Thoracic aorta (tissue), 2 donors: ENCODE data around the gene GTF3C2. TPM values are rescaled to one million over a fixed set of nuclear protein-coding genes. Genes with fewer than 3 reads are reported as not detected.
A peak's percentile ranks its signal among the peaks of the same experiment; 100 is the strongest.

Experiments used
- ATAC-seq: fragments of 150-250 bp; one replicate; pipeline ENCODE4 v1.8.0; 2017; ENCODE audit warnings: low read depth; ENCODE audit not compliant: insufficient number of reproducible peaks, low FRiP score
- DNase-seq: peaks from one replicate; pipeline ENCODE4 v3.0.0-alpha.2; 2020; ENCODE audit warnings: low spot score
- H3K27ac ChIP-seq, 2 donors: fragments of 200-600 bp; sonication (generic); 1 replicate in 1 of 2; 2 replicates in 1 of 2; pipeline ENCODE4 v1.5.1; 2016; ENCODE audit warnings: mild to moderate bottlenecking in 2 of 2, moderate library complexity in 2 of 2
- H3K27me3 ChIP-seq: fragments of 200-600 bp; sonication (generic); replicated peaks from 2 replicates; pipeline ENCODE4 v1.6.0; 2016; ENCODE audit warnings: mild to moderate bottlenecking; ENCODE audit not compliant: insufficient read depth
- H3K36me3 ChIP-seq: fragments of 200-600 bp; sonication (generic); one replicate; pipeline ENCODE4 v1.5.1; 2016
- H3K4me1 ChIP-seq, 2 donors: fragments of 200-600 bp; sonication (generic); 1 replicate in 1 of 2; 2 replicates in 1 of 2; pipeline versions ENCODE4 v1.5.1 to v1.6.0; 2016; ENCODE audit warnings: low read depth in 2 of 2, mild to moderate bottlenecking in 1 of 2; ENCODE audit not compliant: control insufficient read depth in 1 of 2
- H3K4me3 ChIP-seq: fragments of 200-600 bp; sonication (generic); 2 replicates; pipeline ENCODE4 v1.5.1; 2016; ENCODE audit warnings: mild to moderate bottlenecking
- H3K9me3 ChIP-seq: fragments of 200-600 bp; sonication (generic); 2 replicates; pipeline ENCODE4 v1.5.1; 2016
- CTCF ChIP-seq: fragments of 200-600 bp; sonication (generic); IDR thresholded peaks from one replicate; pipeline ENCODE4 v1.5.1; 2019; ENCODE audit warnings: antibody characterized with exemption
- total RNA-seq, 2 donors: library from RNA; depleted of rRNA; stranded (reverse); fragments of >200 nt; gene quantifications; one replicate each; pipeline versions ENCODE4 v1.1.0 to v1.2.3, GENCODE V29; 2016

The GTF3C2 gene
- total RNA-seq, 2 donors from 2014 or later = 56.6 to 58.8 TPM

GRCh38 chr2:27370026-27370815, 13.7 kb upstream of the GTF3C2 start, which contains the start of the genes EIF2B4 and SNX17:
TSS of gene EIF2B4 (minus strand) at chr2:27370338. CDS start at chr2:27370314, 24 bp downstream.
TSS of gene SNX17 (plus strand) at chr2:27370616. CDS start at chr2:27370744, 128 bp downstream.
- H3K9me3 ChIP-seq = no peaks in the 10 kb centered on the region
- peaks cover 57% of the 10 kb centered on the region for H3K36me3 ChIP-seq
- peak; percentile 97 for DNase-seq
- peak; percentile 50 for TF ChIP-seq CTCF
- H3K27ac ChIP-seq = peak within 1 kb of the TSS; percentile 88 to 92
- no peaks in the 10 kb centered on the region for H3K27me3 ChIP-seq
- peaks cover 18 to 26% of the 10 kb centered on the region in 2 donors for H3K4me1 ChIP-seq
- peak; percentile 92 for ATAC-seq
- H3K4me3 ChIP-seq = peak within 1 kb of the TSS; percentile 84

GRCh38 chr2:27369471-27370025, 13.0 kb upstream of the GTF3C2 start:
- H3K4me1 ChIP-seq = peaks cover 18 to 26% of the 10 kb centered on the region in 2 donors
- H3K4me3 ChIP-seq = peak overlapping the region; percentile 84
- no peaks in the 10 kb centered on the region for H3K9me3 ChIP-seq
- ATAC-seq = peak; percentile 10
- peak overlapping the region; percentile 86 to 92 for H3K27ac ChIP-seq
- DNase-seq = no peak
- H3K27me3 ChIP-seq = no peaks in the 10 kb centered on the region
- no peak for TF ChIP-seq CTCF
- H3K36me3 ChIP-seq = peaks cover 56% of the 10 kb centered on the region

- Histone ChIP-seq H3K4me3 (no peak overlapping the region), H3K4me1 (peaks cover 4 to 7% of the 10 kb centered on the region in 2 donors), H3K36me3 (peaks cover 46% of the 10 kb centered on the region), H3K9me3 (no peaks in the 10 kb centered on the region), H3K27me3 (no peaks in the 10 kb centered on the region), H3K27ac (no peak overlapping the region)
- DNase-seq = no peak
- ATAC-seq = no peak
- TF ChIP-seq CTCF = no peak
These were observed 7.4 kb upstream of the GTF3C2 start for GRCh38 chr2:27363933-27364332.

- peaks cover 6% of the 10 kb centered on the region in 2 donors for H3K4me1 ChIP-seq
- ATAC-seq (no peak), DNase-seq (no peak)
- H3K27me3 ChIP-seq = no peaks in the 10 kb centered on the region
- no peaks in the 10 kb centered on the region for H3K9me3 ChIP-seq
- no peak overlapping the region for H3K27ac ChIP-seq
- no peak overlapping the region for H3K4me3 ChIP-seq
- TF ChIP-seq CTCF = no peak
- peaks cover 37% of the 10 kb centered on the region for H3K36me3 ChIP-seq
These were observed 6.3 kb upstream of the GTF3C2 start for GRCh38 chr2:27362678-27363420.

- H3K9me3 ChIP-seq = no peaks in the 10 kb centered on the region
- peak overlapping the region; percentile 76 to 91 for H3K27ac ChIP-seq
- TF ChIP-seq CTCF = no peak
- H3K36me3 ChIP-seq = no peaks in the 10 kb centered on the region
- no peak for DNase-seq
- no peak for ATAC-seq
- H3K4me3 ChIP-seq = peak overlapping the region; percentile 85
- H3K27me3 ChIP-seq = no peaks in the 10 kb centered on the region
- H3K4me1 ChIP-seq = peaks cover 23 to 29% of the 10 kb centered on the region in 2 donors
These were observed 545 bp downstream of the GTF3C2 start for GRCh38 chr2:27356056-27356381.
